Coronary artery (tissue), 2 donors: Measurements from ENCODE around the gene LCN9.

Experiments
- DNase-seq: peaks from one replicate; pipeline ENCODE4 v3.0.0-alpha.2; 2017; ENCODE audit warnings: low spot score
- H3K27ac ChIP-seq, 2 donors: fragments of 200-600 bp; sonication (generic); one replicate each; pipeline ENCODE4 v1.5.1; 2016 to 2019
- H3K4me3 ChIP-seq: fragments of 200-600 bp; sonication (generic); 2 replicates; pipeline ENCODE4 v1.5.1; 2016; ENCODE audit warnings: mild to moderate bottlenecking, moderate library complexity
- CTCF ChIP-seq: fragments of 200-600 bp; sonication (generic); IDR thresholded peaks from one replicate; pipeline ENCODE4 v1.5.1; 2019; ENCODE audit warnings: antibody characterized with exemption

LCN9 gene

GRCh38 chr9:135711881-135712280, 48.8 kb downstream of the LCN9 start:
- TF ChIP-seq CTCF: no peak
- DNase-seq: no peak
- Histone ChIP-seq H3K4me3 (no peak overlapping the region), H3K27ac (no peak overlapping the region)

- H3K27ac ChIP-seq: no peak overlapping the region
- TF ChIP-seq CTCF: no peak
- no peak overlapping the region for H3K4me3 ChIP-seq
- DNase-seq: no peak
Observed at GRCh38 chr9:135712613-135713295, 49.6 kb downstream of the LCN9 start.

- no peak for DNase-seq
- H3K4me3 ChIP-seq: no peak overlapping the region
- no peak overlapping the region for H3K27ac ChIP-seq
- TF ChIP-seq CTCF: no peak
Observed at GRCh38 chr9:135714242-135715055, 51.3 kb downstream of the LCN9 start.

- no peak for DNase-seq
- H3K4me3 ChIP-seq: no peak overlapping the region
- H3K27ac ChIP-seq: no peak overlapping the region
- no peak for TF ChIP-seq CTCF
Observed at GRCh38 chr9:135715056-135715595, 52.0 kb downstream of the LCN9 start.

GRCh38 chr9:135716045-135716444, 52.9 kb downstream of the LCN9 start:
- no peak overlapping the region for H3K4me3 ChIP-seq
- TF ChIP-seq CTCF: no peak
- DNase-seq: no peak
- H3K27ac ChIP-seq: no peak overlapping the region
